ENCODE data around the gene ARHGEF10L. TPM values are rescaled to one million over a fixed set of nuclear protein-coding genes. Genes with fewer than 3 reads are reported as not detected.

The ARHGEF10L gene
- total and polyA plus RNA-seq, 4 donors = 15.0 to 43.4 (median 24.3) TPM

DNA sequence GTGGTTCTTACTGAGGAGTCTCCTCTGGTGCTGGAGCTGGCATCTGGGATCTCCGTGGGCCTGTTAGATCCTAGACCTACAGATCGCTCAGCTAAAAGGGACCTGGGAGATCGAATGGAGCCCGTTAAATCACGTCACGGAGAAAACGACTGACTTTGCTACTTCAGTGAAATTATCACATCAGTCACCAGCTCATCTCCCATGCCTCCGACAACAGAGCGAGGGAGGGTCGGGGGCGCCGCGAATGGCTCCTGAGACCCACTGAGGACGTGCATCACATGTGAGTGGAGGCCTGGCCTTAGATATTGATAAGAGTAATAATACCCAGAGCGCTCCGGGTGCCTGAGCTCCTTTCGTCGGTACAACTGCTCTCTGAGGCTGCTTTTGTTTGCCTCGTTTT, 160.1 kb downstream of the ARHGEF10L start:
- DNase-seq = no peak
- no peak for ATAC-seq (ENCODE audit: insufficient read depth, low FRiP score)
- no peaks in the 10 kb centered on the region for H3K27me3 ChIP-seq (ENCODE audit: control insufficient read depth in 3 of 3, insufficient read depth in 3 of 3, low read length in 2 of 3)

DNA sequence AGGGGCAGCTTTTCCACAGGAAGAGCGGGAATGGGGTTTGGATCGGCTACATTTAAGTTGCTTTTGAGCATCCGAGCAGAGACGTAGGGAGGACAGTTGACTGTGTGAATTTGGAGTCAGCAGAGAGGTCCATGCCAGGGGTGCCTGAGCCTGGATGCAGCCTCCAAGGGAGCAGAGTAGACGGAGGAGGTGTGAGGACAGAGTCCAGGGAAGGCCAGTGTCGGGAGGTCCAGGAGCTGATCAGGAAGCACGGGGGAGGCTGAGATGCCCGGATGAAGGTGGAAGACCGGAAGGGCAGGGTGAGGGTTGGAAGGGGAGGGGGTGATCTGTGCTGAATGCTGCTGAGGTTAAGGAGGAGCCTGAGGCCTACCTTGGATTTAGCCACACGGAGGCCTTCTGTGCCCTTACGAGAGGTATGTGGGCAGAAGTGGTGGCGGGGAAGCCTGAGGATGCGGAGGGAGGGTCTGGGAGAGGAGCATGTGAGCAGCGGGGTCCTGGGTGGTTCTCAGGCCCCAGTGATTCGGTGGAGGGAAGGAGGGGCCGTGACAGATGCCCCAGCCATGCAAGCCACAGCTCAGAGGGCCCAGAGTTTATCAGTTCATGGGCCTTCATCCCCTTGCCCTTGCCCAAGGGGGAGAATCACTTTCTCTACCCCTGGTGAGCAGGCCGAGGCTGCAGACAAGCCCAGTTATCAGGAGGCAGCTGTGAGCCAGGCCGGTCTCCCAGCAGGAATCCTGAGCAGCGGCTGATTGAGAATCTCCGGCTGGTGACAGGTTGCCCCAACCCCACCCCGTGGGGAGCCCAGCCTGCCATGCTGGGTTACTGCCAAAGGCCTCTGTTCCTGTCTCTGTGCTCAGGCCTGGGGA, 161.7 kb downstream of the ARHGEF10L start:
- TF ChIP-seq CTCF (IDR thresholded peaks at IDR 0.05; ENCODE audit: control extremely low read depth, extremely low read depth) = no peak
- no peak for ATAC-seq (ENCODE audit: insufficient read depth, low FRiP score)

More for the DNA sequence above, 160.1 kb downstream of the ARHGEF10L start:
- no peak overlapping the region for H3K4me3 ChIP-seq
- no peaks in the 10 kb centered on the region for H3K9me3 ChIP-seq (ENCODE audit: control insufficient read depth in 4 of 4, insufficient read depth in 3 of 4, low read length in 3 of 4)
- WGBS, 2 donors = 93 to 95% methylated on average over 19 of the region's 19 CpGs
- H3K36me3 ChIP-seq (ENCODE audit: control insufficient read depth in 4 of 4, insufficient read depth in 4 of 4, low read length in 4 of 4) = peaks cover 0 to 14% (median 0%) of the 10 kb centered on the region in 4 donors
- no peak for TF ChIP-seq CTCF (IDR thresholded peaks at IDR 0.05; ENCODE audit: control extremely low read depth, extremely low read depth)
- no peak overlapping the region for H3K9ac ChIP-seq (ENCODE audit: insufficient read depth in 1 of 2, low read length in 2 of 2)
- no peak overlapping the region for H3K27ac ChIP-seq (ENCODE audit: low read depth in 1 of 2, low read length in 1 of 2)
- peaks cover 0 to 4% (median 0%) of the 10 kb centered on the region in 5 donors for H3K4me1 ChIP-seq (ENCODE audit: control insufficient read depth in 5 of 5, insufficient read depth in 5 of 5, low read length in 5 of 5)

GRCh38 chr1:17704176-17704575, 164.7 kb downstream of the ARHGEF10L start:
- Histone ChIP-seq H3K9ac (ENCODE audit: insufficient read depth in 1 of 2, low read length in 2 of 2) (no peak overlapping the region), H3K27me3 (ENCODE audit: control insufficient read depth in 3 of 3, insufficient read depth in 3 of 3, low read length in 2 of 3) (peaks cover 0 to 6% (median 0%) of the 10 kb centered on the region in 3 donors), H3K36me3 (ENCODE audit: control insufficient read depth in 4 of 4, insufficient read depth in 4 of 4, low read length in 4 of 4) (no peaks in the 10 kb centered on the region), H3K9me3 (ENCODE audit: control insufficient read depth in 4 of 4, insufficient read depth in 3 of 4, low read length in 3 of 4) (no peaks in the 10 kb centered on the region), H3K4me3 (no peak overlapping the region), H3K27ac (ENCODE audit: low read depth in 1 of 2, low read length in 1 of 2) (no peak overlapping the region), H3K4me1 (ENCODE audit: control insufficient read depth in 5 of 5, insufficient read depth in 5 of 5, low read length in 5 of 5) (no peaks in the 10 kb centered on the region)
- TF ChIP-seq CTCF (IDR thresholded peaks at IDR 0.05; ENCODE audit: control extremely low read depth, extremely low read depth) = no peak
- DNase-seq = no peak
- no peak for ATAC-seq (ENCODE audit: insufficient read depth, low FRiP score)
- 72 to 78% methylated on average over 7 of the region's 7 CpGs for WGBS, 2 donors

More for the DNA sequence above, 161.7 kb downstream of the ARHGEF10L start:
- 77 to 87% methylated on average over 21 of the region's 21 CpGs for WGBS, 2 donors
- H3K4me3 ChIP-seq = no peak overlapping the region
- H3K9me3 ChIP-seq (ENCODE audit: control insufficient read depth in 4 of 4, insufficient read depth in 3 of 4, low read length in 3 of 4) = no peaks in the 10 kb centered on the region
- H3K4me1 ChIP-seq (ENCODE audit: control insufficient read depth in 5 of 5, insufficient read depth in 5 of 5, low read length in 5 of 5) = peaks cover 0 to 3% (median 0%) of the 10 kb centered on the region in 5 donors
- no peak for DNase-seq
- H3K27ac ChIP-seq (ENCODE audit: low read depth in 1 of 2, low read length in 1 of 2) = no peak overlapping the region
- H3K27me3 ChIP-seq (ENCODE audit: control insufficient read depth in 3 of 3, insufficient read depth in 3 of 3, low read length in 2 of 3) = peaks cover 0 to 3% (median 0%) of the 10 kb centered on the region in 3 donors
- peaks cover 0 to 7% (median 0%) of the 10 kb centered on the region in 4 donors for H3K36me3 ChIP-seq (ENCODE audit: control insufficient read depth in 4 of 4, insufficient read depth in 4 of 4, low read length in 4 of 4)
- H3K9ac ChIP-seq (ENCODE audit: insufficient read depth in 1 of 2, low read length in 2 of 2) = no peak overlapping the region

Measured in lung (tissue), 12 donors.